ENCODE measurements around the gene TRIM77. TPM values are rescaled to one million over a fixed set of nuclear protein-coding genes. Genes with fewer than 3 reads are reported as not detected.
"Not testable (repeated sequence)": the region's sequence is repeated elsewhere in the genome, so short reads cannot be mapped to it uniquely, and the experiment has no call there.

TRIM77 gene
- total and polyA plus RNA-seq, 2 donors (not counting 1 experiment from before 2014, with no cell fraction given): not detected

DNA sequence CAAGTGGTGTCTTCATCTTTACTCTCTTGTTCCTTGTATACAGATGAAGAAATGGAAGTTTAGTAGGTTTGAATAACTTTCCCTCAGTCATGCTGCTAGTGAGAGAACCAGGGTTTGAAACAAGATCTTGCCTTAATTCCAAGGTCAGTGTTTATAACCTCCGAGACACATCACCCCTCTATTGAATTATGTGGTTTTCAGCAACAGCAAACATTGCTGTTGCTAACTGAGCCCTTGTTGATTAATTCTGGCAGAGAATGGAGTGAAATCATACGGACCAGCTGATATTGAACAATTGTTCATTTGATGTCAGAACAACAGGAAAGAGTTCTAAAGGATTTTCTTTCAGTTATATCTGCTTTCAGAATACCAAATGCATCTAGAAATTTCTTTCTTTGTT lies 36.7 kb upstream of the TRIM77 start:
- H3K27ac ChIP-seq (ENCODE audit: insufficient read depth, low read length); H3K9ac ChIP-seq (ENCODE audit: insufficient read depth, low read length); H3K9me3 ChIP-seq (ENCODE audit: control insufficient read depth, insufficient read depth, low read depth, low read length); H3K36me3 ChIP-seq (ENCODE audit: control insufficient read depth, insufficient read depth, low read length); H3K4me1 ChIP-seq (ENCODE audit: control insufficient read depth, extremely low read depth, insufficient read depth, low read length); H3K4me2 ChIP-seq (ENCODE audit: extremely low read depth, insufficient read depth, low read length); H3K27me3 ChIP-seq (ENCODE audit: control insufficient read depth, insufficient read depth, low read length); H3K4me3 ChIP-seq (replicated peaks in 1 of 4; ENCODE audit: control extremely low read depth in 1 of 4, insufficient read depth in 1 of 4, low read depth in 3 of 4, low read length in 4 of 4); DNase-seq (ENCODE audit: low read depth in 2 of 2); H4K20me1 ChIP-seq (ENCODE audit: control insufficient read depth, extremely low read depth, insufficient read depth, low read length); H3K79me2 ChIP-seq (ENCODE audit: control insufficient read depth, insufficient read depth, low read length); H2AFZ ChIP-seq (ENCODE audit: low read length): not testable (repeated sequence)

DNA sequence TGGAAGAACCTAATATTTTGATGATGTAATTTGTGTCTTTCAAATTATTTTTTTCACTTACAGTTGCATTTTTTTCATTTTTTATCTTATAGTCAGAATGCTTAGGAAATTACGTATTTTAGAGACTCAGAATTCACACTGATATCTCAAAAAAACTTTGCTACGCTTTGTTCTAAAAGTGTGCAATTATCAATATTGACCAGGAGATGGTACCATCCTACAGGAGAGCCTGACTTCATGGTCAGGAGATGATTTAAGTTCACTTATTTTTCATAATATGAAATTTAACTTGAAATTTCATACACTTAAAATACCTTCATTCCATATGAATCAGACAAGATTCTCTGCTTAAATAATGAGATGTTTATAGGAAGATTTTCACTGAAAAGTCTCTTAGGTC lies 34.7 kb upstream of the TRIM77 start:
- not testable (repeated sequence) for H3K9me3 ChIP-seq (ENCODE audit: control insufficient read depth, insufficient read depth, low read depth, low read length); H3K27me3 ChIP-seq (ENCODE audit: control insufficient read depth, insufficient read depth, low read length); H3K36me3 ChIP-seq (ENCODE audit: control insufficient read depth, insufficient read depth, low read length); H3K79me2 ChIP-seq (ENCODE audit: control insufficient read depth, insufficient read depth, low read length); H4K20me1 ChIP-seq (ENCODE audit: control insufficient read depth, extremely low read depth, insufficient read depth, low read length); H2AFZ ChIP-seq (ENCODE audit: low read length); H3K4me2 ChIP-seq (ENCODE audit: extremely low read depth, insufficient read depth, low read length); H3K27ac ChIP-seq (ENCODE audit: insufficient read depth, low read length); H3K4me3 ChIP-seq (replicated peaks in 1 of 4; ENCODE audit: control extremely low read depth in 1 of 4, insufficient read depth in 1 of 4, low read depth in 3 of 4, low read length in 4 of 4); H3K4me1 ChIP-seq (ENCODE audit: control insufficient read depth, extremely low read depth, insufficient read depth, low read length); H3K9ac ChIP-seq (ENCODE audit: insufficient read depth, low read length)
- TF ChIP-seq, protein P1, sequence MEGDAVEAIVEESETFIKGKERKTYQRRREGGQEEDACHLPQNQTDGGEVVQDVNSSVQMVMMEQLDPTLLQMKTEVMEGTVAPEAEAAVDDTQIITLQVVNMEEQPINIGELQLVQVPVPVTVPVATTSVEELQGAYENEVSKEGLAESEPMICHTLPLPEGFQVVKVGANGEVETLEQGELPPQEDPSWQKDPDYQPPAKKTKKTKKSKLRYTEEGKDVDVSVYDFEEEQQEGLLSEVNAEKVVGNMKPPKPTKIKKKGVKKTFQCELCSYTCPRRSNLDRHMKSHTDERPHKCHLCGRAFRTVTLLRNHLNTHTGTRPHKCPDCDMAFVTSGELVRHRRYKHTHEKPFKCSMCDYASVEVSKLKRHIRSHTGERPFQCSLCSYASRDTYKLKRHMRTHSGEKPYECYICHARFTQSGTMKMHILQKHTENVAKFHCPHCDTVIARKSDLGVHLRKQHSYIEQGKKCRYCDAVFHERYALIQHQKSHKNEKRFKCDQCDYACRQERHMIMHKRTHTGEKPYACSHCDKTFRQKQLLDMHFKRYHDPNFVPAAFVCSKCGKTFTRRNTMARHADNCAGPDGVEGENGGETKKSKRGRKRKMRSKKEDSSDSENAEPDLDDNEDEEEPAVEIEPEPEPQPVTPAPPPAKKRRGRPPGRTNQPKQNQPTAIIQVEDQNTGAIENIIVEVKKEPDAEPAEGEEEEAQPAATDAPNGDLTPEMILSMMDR (conservative IDR thresholded peaks at IDR 0.05 in 1 of 2, IDR thresholded peaks at IDR 0.05 in 1 of 2; ENCODE audit: low read depth in 1 of 2, low read length in 2 of 2): peak in 1 of 2 donors; percentile 6
- DNase-seq (ENCODE audit: low read depth in 2 of 2): peak in 1 of 2 donors; percentile 1

DNA sequence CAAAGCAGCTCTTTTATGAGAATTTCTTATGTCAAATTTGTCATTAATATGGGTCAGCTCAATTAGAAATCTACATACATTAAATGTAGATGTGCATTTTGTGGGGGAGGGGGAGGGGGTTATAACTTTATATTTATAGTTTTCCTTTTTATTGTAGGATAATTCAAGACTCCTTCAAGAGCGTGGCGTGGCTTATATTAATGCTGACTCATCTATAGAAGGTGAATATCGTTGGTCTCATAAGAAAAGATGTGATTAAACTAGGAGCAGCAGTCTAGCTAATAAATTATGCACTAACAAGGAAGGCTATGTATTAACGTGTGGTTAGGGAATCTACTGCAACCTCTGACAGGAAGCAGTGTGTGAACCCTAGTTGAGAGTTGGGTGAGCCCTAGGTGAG lies 34.2 kb upstream of the TRIM77 start:
- H4K20me1 ChIP-seq (ENCODE audit: control insufficient read depth, extremely low read depth, insufficient read depth, low read length); H3K27me3 ChIP-seq (ENCODE audit: control insufficient read depth, insufficient read depth, low read length); H3K9ac ChIP-seq (ENCODE audit: insufficient read depth, low read length); DNase-seq (ENCODE audit: low read depth in 2 of 2); H3K36me3 ChIP-seq (ENCODE audit: control insufficient read depth, insufficient read depth, low read length); H3K4me3 ChIP-seq (replicated peaks in 1 of 4; ENCODE audit: control extremely low read depth in 1 of 4, insufficient read depth in 1 of 4, low read depth in 3 of 4, low read length in 4 of 4); H3K4me2 ChIP-seq (ENCODE audit: extremely low read depth, insufficient read depth, low read length); H3K27ac ChIP-seq (ENCODE audit: insufficient read depth, low read length); H3K4me1 ChIP-seq (ENCODE audit: control insufficient read depth, extremely low read depth, insufficient read depth, low read length); H2AFZ ChIP-seq (ENCODE audit: low read length); H3K79me2 ChIP-seq (ENCODE audit: control insufficient read depth, insufficient read depth, low read length); H3K9me3 ChIP-seq (ENCODE audit: control insufficient read depth, insufficient read depth, low read depth, low read length): not testable (repeated sequence)

DNA sequence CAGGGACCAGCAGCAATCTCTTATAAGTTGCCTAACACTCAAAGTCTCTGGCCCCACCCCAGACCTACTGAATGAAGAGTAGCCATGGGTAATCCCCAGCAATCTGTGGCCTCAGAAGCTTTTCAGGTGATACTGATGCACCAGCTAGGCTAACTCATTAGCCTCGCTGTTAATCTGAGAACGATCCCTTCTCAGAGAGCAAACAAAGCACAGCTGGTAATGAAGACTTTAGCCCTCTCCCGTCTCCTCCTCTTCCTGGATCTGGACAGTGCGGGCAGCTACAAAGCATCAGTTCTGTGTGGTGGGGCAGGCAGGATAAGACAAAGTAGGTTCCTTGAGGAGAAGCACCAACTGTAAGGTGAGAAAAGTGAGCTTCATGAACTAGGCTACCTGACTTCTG lies 3.0 kb upstream of the TRIM77 start:
- H3K4me2 ChIP-seq (ENCODE audit: extremely low read depth, insufficient read depth, low read length); H3K27me3 ChIP-seq (ENCODE audit: control insufficient read depth, insufficient read depth, low read length); H3K4me1 ChIP-seq (ENCODE audit: control insufficient read depth, extremely low read depth, insufficient read depth, low read length); H3K4me3 ChIP-seq (replicated peaks in 1 of 4; ENCODE audit: control extremely low read depth in 1 of 4, insufficient read depth in 1 of 4, low read depth in 3 of 4, low read length in 4 of 4); H3K9ac ChIP-seq (ENCODE audit: insufficient read depth, low read length); H2AFZ ChIP-seq (ENCODE audit: low read length); H3K27ac ChIP-seq (ENCODE audit: insufficient read depth, low read length); DNase-seq (ENCODE audit: low read depth in 2 of 2); H3K9me3 ChIP-seq (ENCODE audit: control insufficient read depth, insufficient read depth, low read depth, low read length); H4K20me1 ChIP-seq (ENCODE audit: control insufficient read depth, extremely low read depth, insufficient read depth, low read length); H3K79me2 ChIP-seq (ENCODE audit: control insufficient read depth, insufficient read depth, low read length); H3K36me3 ChIP-seq (ENCODE audit: control insufficient read depth, insufficient read depth, low read length): not testable (repeated sequence)

DNA sequence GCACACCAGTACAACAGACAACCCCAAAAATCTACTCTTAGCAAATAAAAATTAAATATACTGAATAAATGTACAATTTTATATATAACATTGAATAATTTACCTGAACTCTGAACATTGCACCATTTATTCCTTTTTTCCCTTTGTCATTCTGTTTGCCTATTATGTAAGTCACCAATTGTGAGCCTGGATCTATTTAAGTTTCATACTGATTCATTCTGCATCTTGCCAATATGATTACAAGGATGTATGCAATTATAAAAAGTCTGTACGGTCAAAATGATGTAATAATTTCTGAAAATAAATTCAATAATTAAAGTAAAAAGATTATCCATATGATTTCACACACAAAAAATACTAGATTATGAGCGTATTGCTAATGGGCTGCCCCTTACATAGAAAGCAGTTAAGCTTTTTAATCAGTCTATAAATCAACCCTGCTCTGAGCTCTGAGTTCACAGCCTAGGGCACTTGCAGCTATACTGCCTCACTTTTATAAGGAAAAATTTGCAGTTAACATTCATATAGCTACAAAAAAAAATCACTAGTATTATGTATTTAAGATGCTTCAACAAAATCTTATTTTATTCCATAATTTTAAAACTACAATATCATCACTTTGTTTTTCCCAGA lies 14.9 kb downstream of the TRIM77 start:
- H3K36me3 ChIP-seq (ENCODE audit: control insufficient read depth, insufficient read depth, low read length); H3K4me1 ChIP-seq (ENCODE audit: control insufficient read depth, extremely low read depth, insufficient read depth, low read length); H2AFZ ChIP-seq (ENCODE audit: low read length); H3K4me2 ChIP-seq (ENCODE audit: extremely low read depth, insufficient read depth, low read length); H3K9ac ChIP-seq (ENCODE audit: insufficient read depth, low read length); H3K79me2 ChIP-seq (ENCODE audit: control insufficient read depth, insufficient read depth, low read length); DNase-seq (ENCODE audit: low read depth in 2 of 2); H3K9me3 ChIP-seq (ENCODE audit: control insufficient read depth, insufficient read depth, low read depth, low read length); H3K27me3 ChIP-seq (ENCODE audit: control insufficient read depth, insufficient read depth, low read length); H3K27ac ChIP-seq (ENCODE audit: insufficient read depth, low read length); H3K4me3 ChIP-seq (replicated peaks in 1 of 4; ENCODE audit: control extremely low read depth in 1 of 4, insufficient read depth in 1 of 4, low read depth in 3 of 4, low read length in 4 of 4); H4K20me1 ChIP-seq (ENCODE audit: control insufficient read depth, extremely low read depth, insufficient read depth, low read length): not testable (repeated sequence)

DNA sequence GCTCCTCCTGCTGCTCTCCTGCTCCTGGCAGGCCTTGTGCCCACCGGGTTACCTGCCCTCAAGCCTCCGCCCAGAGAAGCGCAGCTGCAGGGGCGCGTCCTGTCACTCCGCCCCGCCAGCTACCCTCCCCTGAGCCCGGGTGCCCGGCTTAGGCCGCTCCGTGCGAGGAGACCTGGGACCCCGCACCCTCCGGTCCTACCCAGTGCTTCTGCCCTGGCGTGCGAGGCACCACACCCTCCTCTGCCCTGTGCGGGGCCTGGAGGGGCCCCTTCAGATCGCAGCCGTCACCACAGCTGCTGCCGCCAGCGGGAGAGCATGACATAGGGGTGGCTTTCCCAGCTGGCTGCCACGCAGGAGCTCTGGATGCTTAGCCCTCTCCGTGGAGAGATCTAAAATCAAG lies 20.1 kb downstream of the TRIM77 start:
- not testable (repeated sequence) for DNase-seq (ENCODE audit: low read depth in 2 of 2); H3K4me3 ChIP-seq (replicated peaks in 1 of 4; ENCODE audit: control extremely low read depth in 1 of 4, insufficient read depth in 1 of 4, low read depth in 3 of 4, low read length in 4 of 4); H3K4me1 ChIP-seq (ENCODE audit: control insufficient read depth, extremely low read depth, insufficient read depth, low read length); H4K20me1 ChIP-seq (ENCODE audit: control insufficient read depth, extremely low read depth, insufficient read depth, low read length); H3K27ac ChIP-seq (ENCODE audit: insufficient read depth, low read length); H3K36me3 ChIP-seq (ENCODE audit: control insufficient read depth, insufficient read depth, low read length); H3K27me3 ChIP-seq (ENCODE audit: control insufficient read depth, insufficient read depth, low read length); H2AFZ ChIP-seq (ENCODE audit: low read length); H3K4me2 ChIP-seq (ENCODE audit: extremely low read depth, insufficient read depth, low read length); H3K9me3 ChIP-seq (ENCODE audit: control insufficient read depth, insufficient read depth, low read depth, low read length); H3K79me2 ChIP-seq (ENCODE audit: control insufficient read depth, insufficient read depth, low read length); H3K9ac ChIP-seq (ENCODE audit: insufficient read depth, low read length)

Data from fibroblast of lung (primary cell).